Right lung (tissue), 5 donors: Measurements from ENCODE around the gene WDR1. TPM values are rescaled to one million over a fixed set of nuclear protein-coding genes. Genes with fewer than 3 reads are reported as not detected.
A peak's percentile ranks its signal among the peaks of the same experiment; 100 is the strongest.

Experiments used
- DNase-seq, 2 donors: peaks; one replicate each; pipeline ENCODE4 v3.0.0-alpha.2; 2013
- polyA plus RNA-seq, 5 donors: library from polyadenylated mRNA; unstranded; fragments of 120-200 nt; gene quantifications; one replicate each; pipeline versions ENCODE4 v1.2.1 to v1.2.3, GENCODE V29; 2013; ENCODE audit warnings: inconsistent platforms in 1 of 5, low replicate concordance in 1 of 5; ENCODE audit not compliant: insufficient read length in 5 of 5, insufficient read depth in 1 of 5

The WDR1 gene
- polyA plus RNA-seq, 5 donors: 140 to 159 (median 152) TPM

DNA sequence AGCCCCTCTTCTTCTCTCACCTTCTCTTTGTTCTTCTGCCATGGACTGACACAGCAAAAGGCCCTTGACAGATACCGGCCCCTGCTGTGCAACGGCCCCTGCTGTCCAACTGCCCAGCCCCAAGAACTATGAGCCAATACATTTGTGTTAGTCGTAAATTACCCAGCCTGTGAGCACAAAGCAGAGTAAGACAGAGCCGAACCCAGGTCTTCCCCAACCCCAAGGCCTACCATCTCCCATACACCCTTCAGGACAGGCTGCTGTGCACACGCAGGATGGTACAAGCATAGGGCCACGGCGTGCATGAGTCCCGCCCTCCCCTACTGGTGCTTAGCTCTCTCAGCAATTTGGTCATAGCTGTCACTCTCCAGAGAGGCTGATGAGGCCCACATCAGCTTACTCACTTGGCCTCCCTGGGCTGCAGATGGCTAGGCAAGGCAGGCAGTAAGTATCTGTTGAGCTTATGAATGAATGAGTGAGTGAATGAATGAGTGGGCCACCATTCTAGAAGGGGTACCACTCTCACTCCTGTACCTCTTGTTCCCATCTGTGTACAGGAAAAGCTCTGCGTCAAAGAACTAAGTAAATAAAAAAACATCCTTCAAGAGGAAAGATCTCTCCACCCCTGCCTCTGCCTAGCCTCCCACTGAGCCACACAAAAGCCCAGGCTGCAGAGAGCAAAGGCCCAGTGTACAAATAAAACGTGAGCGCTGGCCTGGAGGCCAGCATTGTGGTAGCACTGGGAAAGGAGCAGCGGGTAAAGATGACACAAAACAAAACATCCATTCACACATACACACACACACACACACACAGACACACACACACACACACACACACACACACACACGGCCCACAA, 13.9 kb downstream of the WDR1 start:
- DNase-seq: no peak

DNA sequence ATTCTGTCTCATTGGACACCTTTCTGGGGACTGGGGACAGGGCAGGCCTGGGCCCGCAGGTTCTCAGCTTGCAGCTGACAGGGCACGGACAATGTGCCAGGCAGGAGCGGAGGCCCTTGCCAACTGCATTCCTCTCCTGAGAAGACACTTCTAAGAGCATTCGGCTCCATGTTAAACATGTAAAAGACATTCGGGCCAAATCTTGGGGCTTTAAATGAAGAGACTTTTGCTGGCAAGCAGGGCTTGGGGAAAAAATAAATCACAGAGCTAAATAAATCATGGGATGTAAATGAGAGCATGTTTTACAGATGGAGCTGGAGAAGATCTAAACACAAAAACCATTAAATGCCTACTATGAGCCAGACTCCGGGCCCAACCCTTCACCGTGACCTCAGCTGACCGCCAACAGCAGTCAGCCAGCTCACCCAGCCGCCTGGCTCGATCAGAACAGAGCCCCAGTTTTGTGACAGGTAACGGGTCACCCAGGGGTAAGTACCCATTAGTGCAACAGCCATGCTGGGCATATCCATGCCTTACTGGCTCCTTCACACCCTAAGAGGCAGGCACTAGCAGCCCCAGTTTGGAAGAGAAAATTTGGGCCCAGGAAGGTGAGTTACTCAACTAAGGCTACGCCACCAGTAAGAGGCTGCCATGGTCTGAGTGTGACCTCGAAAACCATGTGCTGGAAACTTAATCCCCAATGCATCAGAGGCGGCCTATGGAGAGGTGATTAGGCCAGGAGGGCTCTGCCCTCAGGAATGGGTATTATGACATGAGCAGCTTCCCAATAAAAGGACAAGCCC, 14.7 kb downstream of the WDR1 start:
- no peak for DNase-seq

DNA sequence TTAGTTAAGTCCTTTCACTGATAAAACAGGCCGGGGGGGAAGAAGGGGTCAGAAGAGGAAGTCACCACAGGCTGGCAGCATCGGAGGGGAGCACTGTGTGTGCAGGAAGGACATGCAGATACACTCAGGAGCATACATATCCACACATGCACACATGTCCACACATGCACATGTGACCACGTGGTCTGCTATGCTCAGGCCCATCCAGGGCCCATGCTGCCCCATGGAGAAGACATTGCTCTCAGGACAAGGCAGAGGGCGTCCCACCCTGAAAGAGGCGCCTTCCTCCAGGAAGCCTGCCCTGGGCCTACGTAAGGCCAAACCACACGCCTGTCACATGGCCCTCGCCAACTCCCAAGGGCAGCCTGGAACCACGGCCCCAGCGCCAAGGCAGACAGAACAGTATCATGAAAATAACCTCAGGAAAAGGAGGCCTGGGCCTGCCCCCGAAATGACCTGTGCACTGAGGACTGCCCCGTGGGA, 15.8 kb downstream of the WDR1 start:
- DNase-seq: no peak

DNA sequence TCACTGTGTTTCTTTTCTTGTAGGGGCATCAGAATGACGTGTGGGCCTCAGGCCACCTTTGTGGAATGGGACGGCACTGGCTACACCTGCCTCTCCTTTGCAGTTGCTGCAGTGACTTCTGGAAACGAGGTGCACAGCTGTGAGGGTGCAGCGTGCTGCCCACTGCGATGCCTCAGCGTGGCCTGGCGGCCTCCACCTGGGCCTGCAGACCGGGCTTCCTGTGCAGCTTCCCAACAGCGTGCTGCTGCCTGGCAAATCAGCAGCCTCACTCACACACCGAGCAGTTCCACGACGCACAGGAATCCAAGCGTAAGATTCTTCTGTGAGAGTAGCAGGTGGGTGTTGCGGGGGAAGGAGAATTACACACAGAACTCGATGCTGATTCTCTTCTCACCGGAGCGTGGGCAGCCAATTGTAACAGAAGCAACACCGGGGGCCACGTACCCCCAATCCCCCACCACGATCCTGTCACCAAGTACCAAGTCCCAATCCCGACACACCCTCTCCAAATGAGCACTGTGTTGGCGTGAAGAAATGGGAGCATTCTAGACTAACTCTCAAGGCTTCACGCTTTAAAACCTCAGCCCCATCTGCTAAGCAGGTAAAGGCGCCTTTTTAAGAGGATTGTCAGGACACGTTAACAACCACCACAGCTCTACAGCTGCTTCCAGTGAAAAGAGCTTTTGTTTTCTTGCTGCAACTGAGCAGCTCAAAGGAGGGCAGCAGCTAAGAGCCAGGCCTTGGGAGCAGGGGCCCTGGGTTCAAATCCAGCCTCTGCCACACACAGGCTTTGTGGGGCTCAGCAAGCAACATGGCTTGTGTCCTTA, 16.9 kb downstream of the WDR1 start:
- no peak for DNase-seq

DNA sequence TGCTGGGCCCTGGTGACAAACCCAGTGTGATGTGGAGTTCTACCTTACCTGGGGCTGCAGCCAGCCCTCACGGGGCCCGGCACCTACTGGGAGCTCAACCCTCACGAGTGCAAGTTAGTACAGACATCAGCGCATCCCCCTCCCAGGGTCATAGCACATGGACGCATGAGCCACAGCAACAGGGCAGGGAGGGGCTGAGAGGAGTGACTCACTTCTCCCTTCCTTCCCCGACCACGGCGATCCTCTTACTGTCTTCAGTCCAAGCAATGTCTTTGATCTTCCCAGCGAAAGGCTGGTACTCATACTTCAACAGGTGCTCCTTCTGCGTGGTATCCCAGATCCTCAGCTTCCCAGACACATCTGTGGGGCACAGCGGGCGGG, 17.8 kb downstream of the WDR1 start:
- no peak for DNase-seq

DNA sequence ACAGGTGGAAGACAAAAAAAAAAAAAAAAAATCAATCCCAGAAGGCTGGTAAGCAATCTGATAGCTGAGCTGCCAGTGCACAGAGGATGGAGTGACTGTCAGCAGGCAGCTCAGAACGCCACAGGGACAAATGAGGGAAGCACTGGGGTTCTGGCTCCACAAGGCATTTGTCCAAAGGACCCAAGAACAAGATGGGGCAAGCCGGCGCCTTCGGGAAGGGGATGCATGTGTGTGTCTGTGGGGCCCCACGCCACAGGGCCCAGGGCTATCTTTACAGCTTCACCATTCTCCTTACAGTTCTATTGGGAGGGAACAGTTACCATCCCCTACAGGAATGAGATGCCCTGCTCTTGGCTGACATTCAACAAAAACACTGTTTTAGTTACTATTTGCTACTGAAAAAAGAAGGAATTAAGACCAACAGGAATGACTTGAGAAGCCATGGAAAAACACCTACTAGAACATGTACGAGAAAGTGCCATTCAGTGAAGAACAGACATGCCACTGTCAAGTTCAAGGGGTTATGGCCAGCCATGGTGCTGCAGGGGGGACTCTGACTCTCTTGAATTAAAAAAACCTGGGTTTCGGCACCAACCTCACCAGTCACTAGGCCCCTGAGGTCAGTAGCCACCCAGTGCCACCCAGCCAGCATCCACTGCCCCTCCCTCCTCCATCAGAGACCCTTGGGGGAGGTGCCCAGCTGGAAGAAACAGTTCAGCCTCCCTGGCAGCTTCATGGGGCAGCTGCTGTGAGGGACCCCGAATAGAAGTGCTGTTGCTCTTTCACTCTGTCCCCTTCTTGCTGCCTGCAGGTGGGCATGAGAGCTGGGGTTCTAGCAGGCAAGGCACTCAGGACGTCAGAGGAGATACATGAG, 18.5 kb downstream of the WDR1 start:
- DNase-seq: no peak

DNA sequence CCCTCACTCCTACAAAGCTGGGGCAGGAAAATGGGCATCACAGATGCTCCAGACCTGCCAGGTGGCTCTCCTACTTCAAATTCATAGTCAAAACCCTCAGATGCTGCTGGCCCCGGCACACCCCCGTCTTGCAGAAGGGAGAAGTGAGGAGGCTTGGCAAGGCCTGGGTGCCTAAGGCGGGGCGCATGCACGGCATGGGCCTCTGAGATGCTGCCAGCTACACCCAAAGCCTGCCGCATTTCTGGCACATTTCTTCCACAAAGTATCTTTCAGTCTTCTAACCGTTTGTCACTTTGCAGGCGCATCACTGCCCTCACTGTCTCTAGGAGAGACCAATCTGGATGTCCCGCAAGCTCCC, 19.6 kb downstream of the WDR1 start:
- DNase-seq: no peak

DNA sequence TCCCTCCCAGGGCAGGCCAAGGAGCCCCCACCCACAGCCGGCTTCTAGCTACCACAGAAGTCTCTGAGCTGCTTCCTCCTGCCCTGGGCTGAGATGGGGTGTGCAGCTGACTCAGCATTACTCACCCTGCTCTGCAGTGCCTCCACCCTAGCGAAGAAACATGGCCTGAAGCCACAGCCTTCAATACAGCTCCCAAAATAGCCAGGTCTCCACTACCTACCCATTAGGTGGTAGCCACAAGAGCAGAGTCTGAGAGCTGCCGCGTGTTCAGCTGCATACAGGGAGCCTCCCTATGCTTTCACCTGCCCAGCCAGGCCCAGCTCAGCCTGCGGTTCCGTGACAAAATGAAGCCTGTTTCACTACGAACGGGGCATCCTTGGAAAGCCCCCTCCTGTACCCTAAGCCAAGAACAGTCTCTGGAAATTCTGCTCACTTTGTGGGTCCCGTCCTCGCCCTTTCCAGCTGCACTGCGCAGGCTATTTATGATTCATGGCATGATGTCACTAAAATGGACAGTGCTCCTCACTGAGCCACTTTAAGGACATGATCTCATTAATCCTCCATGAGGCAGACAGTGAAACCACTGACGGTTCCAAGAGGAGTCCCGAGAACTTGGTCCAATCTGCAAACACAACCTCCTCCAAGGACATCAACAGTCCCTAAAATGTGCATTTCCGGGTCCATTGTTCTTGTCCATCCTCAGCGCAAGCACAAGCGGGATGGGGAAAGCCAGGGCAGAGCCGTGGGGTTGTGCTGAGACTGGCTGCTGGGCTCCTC, 20.2 kb downstream of the WDR1 start:
- DNase-seq: no peak

DNA sequence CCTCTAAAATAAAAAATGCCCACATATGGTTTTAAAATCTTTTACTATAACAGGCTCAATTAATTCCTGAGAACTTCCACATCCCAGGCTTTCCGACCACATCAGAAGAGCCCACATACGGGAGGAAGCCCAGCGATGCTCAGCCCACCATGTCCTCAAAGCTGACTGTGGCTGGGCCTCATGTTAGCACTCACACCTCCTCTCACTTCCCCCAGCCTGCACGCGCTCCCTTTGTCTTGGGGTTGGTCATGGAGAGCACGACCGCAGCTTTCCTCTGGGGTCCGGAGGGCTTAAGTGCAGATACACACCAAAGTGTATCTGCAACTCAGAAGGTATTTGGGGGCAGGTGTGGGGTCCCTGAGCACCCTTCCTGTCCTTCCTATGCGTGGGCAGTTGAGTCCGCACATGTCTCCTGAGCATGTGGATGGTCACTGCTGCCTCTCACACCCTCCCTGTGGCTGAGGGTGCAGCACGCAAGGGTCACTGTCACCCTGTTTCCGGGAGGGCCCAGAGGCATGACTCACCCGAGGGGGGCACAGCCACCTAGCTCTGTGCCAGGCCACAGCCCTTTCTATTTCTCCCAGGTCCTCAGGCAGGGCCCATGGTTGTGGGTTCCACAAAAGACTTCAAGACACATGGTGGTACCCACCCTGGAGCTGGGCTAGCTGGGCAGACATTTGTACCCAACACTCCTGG, 21.2 kb downstream of the WDR1 start:
- DNase-seq: no peak

DNA sequence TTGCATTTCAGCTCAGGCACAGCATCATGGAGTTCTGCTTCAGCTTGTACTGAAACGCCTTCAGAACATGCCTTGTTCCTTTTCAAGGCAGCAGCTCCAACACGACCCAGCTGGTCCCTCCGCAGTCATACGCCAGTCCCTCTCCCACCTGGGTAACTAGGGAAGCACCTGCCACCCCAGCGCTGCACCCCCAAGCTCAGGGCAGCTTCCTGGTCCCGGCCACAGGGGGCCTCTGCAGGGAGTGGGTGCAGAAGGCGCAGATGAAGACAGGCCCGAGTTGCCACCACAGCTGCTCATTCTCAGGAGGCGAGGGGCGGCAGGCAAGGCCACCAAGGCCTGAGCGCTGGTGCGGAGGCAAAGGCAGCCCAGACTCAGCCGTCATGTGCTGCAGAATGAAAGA, 21.8 kb downstream of the WDR1 start:
- DNase-seq: no peak

DNA sequence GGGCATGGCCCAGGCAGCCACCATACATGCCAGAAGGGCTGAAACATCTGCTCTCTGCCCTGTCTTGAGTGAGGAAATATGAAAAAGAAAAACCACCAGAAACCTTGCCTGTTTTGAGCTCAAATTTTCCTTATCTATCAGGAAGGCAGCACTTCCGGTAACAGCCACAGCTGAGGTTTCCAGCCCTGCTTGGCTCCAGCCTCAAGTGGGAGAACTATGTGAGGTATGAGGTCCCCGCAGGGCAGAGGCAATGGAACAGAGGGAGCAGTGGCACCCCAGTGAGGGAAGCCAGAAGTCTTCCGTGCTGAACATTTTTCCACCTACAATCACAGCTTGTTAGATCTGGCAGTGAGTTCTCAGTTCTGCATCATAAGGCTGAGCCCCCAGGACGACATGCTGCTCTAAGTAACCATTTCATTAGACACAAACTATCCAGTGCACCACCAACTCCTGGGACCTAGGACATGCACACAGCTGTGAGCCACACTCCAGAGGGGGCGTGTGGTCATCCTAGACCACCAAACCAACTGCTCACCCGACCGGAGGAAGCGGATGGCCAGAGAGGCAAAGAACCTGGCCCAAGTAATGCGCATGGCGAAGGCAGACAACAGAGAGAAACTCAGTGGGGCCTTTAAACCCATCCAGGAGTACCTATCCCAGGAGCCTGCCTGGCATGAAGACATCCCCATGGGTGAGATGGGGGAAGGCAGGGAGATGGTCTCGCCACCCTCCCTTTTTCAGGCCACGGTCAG, 22.6 kb downstream of the WDR1 start:
- peak; percentile 32 to 35 for DNase-seq

DNA sequence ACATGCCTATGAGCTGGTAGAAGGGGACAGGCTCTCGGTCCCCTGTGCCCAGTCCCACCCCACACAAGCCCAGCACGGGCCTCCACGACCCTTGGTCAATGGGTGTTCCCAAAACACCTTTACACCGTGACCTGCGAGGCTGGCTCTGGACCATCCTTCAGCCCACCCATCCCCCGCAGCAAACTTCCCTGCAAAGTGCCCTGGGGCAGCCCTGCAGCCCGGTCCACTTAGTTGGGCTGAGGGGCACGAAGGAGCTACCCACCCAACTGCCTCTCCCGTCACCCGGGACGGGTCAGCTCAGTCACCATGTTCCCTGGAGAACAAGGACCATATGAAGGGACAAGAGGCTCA, 23.4 kb downstream of the WDR1 start:
- no peak for DNase-seq

DNA sequence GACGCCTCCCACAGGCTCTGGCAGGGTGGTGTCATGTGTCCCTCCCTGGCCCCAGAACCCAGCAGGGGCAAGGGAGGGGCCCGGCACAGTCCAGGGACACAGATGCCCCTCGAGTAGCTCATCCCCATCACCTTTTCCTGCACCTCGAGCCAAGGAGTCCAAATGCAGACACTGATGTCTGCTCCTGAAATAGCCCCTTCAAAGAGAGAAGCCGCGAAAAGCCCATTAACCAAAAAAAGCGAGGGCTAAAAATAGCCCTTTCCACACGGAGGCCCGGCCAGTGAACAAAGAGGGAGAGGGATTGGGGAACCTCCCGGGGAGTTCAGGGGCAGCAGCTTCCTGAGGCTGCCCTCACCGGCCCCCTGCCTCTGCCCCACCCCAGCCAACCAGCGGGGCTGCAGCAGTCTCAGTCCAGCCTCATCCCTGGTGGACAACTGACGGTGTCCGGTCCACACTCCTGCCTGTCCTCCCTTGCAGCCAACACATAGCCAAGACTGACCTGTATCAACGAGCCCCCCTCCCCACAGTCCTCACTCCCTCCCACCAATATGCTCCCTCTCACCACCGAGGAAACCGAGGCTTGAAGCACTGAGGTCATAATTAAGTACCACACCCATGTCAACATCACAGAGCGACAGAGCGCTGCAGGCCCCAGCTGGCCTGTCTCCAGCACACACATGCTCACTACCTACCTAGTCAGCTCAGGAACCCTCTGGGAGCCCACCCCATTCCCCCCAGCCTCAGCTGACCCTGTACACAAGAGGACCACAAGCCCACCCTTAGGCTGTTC, 23.9 kb downstream of the WDR1 start:
- peak in 1 of 2 donors; percentile 28 for DNase-seq

DNA sequence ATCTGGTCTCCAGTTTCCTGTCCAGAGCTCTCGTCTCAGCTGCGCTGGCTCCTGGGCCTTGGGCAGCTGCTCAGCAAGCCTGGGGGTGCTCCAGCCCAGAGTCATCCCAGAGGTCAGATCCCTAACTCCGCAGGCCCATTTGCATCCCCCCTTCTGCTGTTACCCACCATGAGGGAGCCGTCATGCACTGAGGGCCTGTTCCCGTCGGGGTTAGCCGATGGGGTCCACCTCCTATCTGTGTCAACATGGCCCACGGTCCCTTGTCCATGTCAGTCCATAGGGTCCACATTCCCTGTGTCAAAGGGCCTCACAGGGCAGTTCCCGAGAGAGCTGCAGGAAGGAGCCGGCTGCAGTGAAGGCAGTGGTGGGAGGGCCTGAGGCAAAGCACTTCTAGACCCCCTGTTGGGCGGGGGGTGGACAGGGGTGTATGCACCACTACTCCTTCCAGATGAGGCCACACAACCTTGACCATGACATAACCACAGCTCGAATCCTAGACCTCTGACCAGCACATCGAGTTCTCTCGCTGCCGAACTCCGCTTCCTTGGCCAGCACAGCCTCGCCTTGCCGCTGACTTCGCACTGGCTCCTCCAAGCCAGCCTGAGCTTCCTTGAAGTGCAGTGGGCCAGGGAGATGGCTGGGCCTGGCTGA, 24.9 kb downstream of the WDR1 start:
- no peak for DNase-seq

DNA sequence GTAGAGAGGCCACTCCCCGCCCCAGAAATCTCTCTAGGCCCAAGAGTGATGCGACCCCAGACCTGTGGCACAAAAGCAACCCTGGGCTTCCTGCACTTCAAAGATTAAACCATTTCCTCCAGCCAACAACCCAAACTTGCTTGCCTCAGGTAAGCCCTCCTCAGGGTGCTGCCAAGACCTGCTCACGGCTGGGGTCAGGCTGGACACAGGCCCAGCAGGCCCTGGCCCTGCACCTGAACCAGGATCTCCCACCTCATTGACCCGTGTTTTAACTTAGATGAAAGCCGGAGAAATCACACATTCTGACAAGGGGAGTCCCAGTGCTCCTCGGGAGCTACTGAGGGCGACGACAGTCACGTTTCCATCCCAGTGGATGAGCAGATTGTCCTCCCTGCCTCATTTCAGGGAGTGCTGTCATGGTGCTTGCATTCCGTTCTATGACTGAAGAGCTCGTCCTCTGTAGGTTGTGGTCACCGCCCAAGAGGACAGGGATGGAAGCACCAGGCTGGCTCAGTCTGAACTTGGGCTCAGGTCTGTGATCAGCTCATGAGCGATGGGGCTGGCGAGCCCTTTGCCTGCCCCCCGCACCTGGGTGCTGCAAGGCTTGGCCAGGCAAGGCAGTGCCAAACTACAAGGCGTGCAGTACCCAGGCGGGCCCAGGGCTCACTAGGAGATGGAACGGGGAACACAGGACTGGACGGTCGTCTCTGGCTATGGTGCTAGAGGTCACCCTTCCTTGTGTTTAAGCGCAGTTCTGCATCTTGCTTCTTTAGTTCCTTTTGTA, 25.9 kb downstream of the WDR1 start:
- DNase-seq: no peak

DNA sequence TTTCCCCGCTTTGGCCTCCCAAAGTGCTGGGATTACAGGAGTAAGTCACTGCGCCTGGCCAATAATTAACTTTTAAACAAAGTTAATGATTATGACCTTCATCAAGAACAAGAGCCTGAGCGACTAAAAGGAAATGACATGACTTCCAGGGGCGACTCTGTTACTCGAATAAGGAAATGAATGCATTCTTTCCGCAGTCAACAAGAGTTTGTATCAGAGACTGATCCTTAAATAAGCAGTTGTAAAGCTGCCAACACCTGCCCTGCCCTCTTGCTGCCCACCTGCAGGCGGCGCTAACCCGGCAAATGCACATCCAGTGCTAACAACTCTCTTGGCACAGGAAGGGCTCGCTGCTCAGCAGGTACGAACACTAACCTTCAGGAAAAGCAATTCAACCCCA, 27.3 kb downstream of the WDR1 start:
- DNase-seq: peak; percentile 18 to 23
